GM12878 (cell line): ENCODE measurements around the gene HDAC8. TPM values are rescaled to one million over a fixed set of nuclear protein-coding genes. Genes with fewer than 3 reads are reported as not detected.

Source experiments
- ATAC-seq: fragments of 200-7000 bp; cut with Tn5 transposase; 3 replicates; pipeline ENCODE4 v1.9.1; 2020; ENCODE audit warnings: mild to moderate bottlenecking, moderate library complexity
- BruUV-seq: library from RNA; stranded (reverse); fragments of 400-500 nt; replicated peaks from 2 replicates; lab custom pipeline; 2021; lab: Mats Ljungman, UMichigan
- CTCF ChIA-PET: fragments of 300-600 bp; sonication (Branson Sonifier 250); formaldehyde crosslinking; extraction: SDS; loops from one replicate; lab custom pipeline; 2021; ENCODE audit warnings: inconsistent platforms; lab: Yijun Ruan, JAX
- POLR2A ChIA-PET: fragments of 350-600 bp; formaldehyde crosslinking; extraction: SDS; loops from one replicate; lab custom pipeline; 2021; ENCODE audit warnings: inconsistent platforms; lab: Charles Lee
- RAD21 ChIA-PET: fragments of 300-600 bp; sonication (Branson Sonifier 250); formaldehyde crosslinking; loops from one replicate; lab custom pipeline; 2023; ENCODE audit warnings: antibody characterized with exemption; ENCODE audit not compliant: unreplicated experiment; lab: Charles Lee
- SMC1A ChIA-PET: fragments of 300-600 bp; sonication (Branson Sonifier 250); formaldehyde crosslinking; loops from one replicate; lab custom pipeline; 2023; ENCODE audit not compliant: unreplicated experiment, uncharacterized antibody; lab: Charles Lee
- DNase-seq: peaks from one replicate; pipeline ENCODE4 v3.0.0-alpha.2; 2011; ENCODE audit warnings: low read depth, low spot score
- FAIRE-seq: peaks from 3 replicates; lab custom pipeline; 2011; peaks lifted over from hg19 to GRCh38; lab: Jason Lieb, UNC
- H2AFZ ChIP-seq: 2 replicates; pipeline ENCODE4 v1.6.0; 2011; ENCODE audit warnings: low read depth, low read length, control low read depth; ENCODE audit not compliant: control insufficient read depth
- H3K27ac ChIP-seq: 2 replicates; pipeline ENCODE4 v1.5.1; 2011; ENCODE audit warnings: control low read depth; ENCODE audit not compliant: control insufficient read depth, insufficient read depth
- H3K27me3 ChIP-seq, 2 experiments: replicated peaks in 1 of 2; 2 replicates each; pipeline versions ENCODE4 v1.6.0 to v1.6.1; 2011; ENCODE audit warnings: low read length in 1 of 2; ENCODE audit not compliant: control insufficient read depth in 2 of 2, insufficient read depth in 2 of 2
- H3K36me3 ChIP-seq, 2 experiments: 2 replicates each; pipeline ENCODE4 v1.5.1; 2011; ENCODE audit warnings: low read length in 1 of 2; ENCODE audit not compliant: control insufficient read depth in 2 of 2, insufficient read depth in 2 of 2
- H3K4me1 ChIP-seq: 2 replicates; pipeline ENCODE4 v1.6.1; 2011; ENCODE audit warnings: mild to moderate bottlenecking, low read length, moderate library complexity, mixed read lengths; ENCODE audit not compliant: control insufficient read depth, insufficient read depth
- H3K4me2 ChIP-seq: 2 replicates; pipeline ENCODE4 v1.6.0; 2011; ENCODE audit warnings: control low read depth; ENCODE audit not compliant: control insufficient read depth, insufficient read depth
- H3K4me3 ChIP-seq: fragments of 200-600 bp; sonication (generic); 2 replicates; pipeline ENCODE4 v1.5.1; 2016
- H3K79me2 ChIP-seq: 2 replicates; pipeline ENCODE4 v1.6.0; 2011; ENCODE audit warnings: low read length; ENCODE audit not compliant: control insufficient read depth, insufficient read depth
- H3K9ac ChIP-seq: 2 replicates; pipeline ENCODE4 v1.8.0; 2011; ENCODE audit warnings: low read length, control low read depth, mixed read lengths; ENCODE audit not compliant: control insufficient read depth, insufficient read depth
- H3K9me3 ChIP-seq: replicated peaks from 3 replicates; pipeline ENCODE4 v1.5.1; 2011; ENCODE audit warnings: mild to moderate bottlenecking, low read length; ENCODE audit not compliant: control insufficient read depth, insufficient read depth
- H4K20me1 ChIP-seq: 2 replicates; pipeline ENCODE4 v1.6.0; 2011; ENCODE audit not compliant: control insufficient read depth, insufficient read depth
- EGR1 ChIP-seq, 2 experiments: IDR thresholded peaks; 1 replicate in 1 of 2; 2 replicates in 1 of 2; pipeline ENCODE4 v1.6.1; 2011 to 2012; ENCODE audit warnings: low read depth in 2 of 2, low read length in 2 of 2, borderline replicate concordance in 1 of 2, mild to moderate bottlenecking in 1 of 2, moderate library complexity in 1 of 2
- IRF3 ChIP-seq: fragments of 450-650 bp; IDR thresholded peaks from 2 replicates; pipeline ENCODE4 v1.6.1; 2014; ENCODE audit warnings: mild to moderate bottlenecking
- POLR2AphosphoS5 ChIP-seq: IDR thresholded peaks from 2 replicates; pipeline ENCODE4 v1.6.1; 2011; ENCODE audit warnings: mild to moderate bottlenecking, low read length, inconsistent platforms
- SREBF2 ChIP-seq: IDR thresholded peaks from 2 replicates; pipeline ENCODE4 v1.6.1; 2012; ENCODE audit warnings: mild to moderate bottlenecking, low read length
- WGBS: methylation state at CpG from one replicate; pipeline ENCODE4 v1.1.6; 2016; ENCODE audit warnings: low lambda C conversion rate; ENCODE audit not compliant: insufficient replicate concordance, insufficient coverage; ENCODE audit errors: missing lambda C conversion rate; 5-methylcytosine and 5-hydroxymethylcytosine counted together
- in situ Hi-C: fragments of 300-500 bp; cut with MboI; formaldehyde crosslinking; loops from 9 replicates; pipeline ENCODE4 v1.14.3; 2018; ENCODE audit warnings: mixed read lengths
- intact Hi-C: fragments of 100-400 bp; cut with micrococcal nuclease; formaldehyde crosslinking; loops from one replicate; pipeline ENCODE4 v1.14.2; 2022; ENCODE audit not compliant: unreplicated experiment
- polyA plus RNA-seq, 11 experiments: library from polyadenylated mRNA; depleted of rRNA in 4 of 11; unstranded in 6 of 11; stranded (reverse) in 5 of 11; fragments of >200 nt; fragmentation: Nextera tagmentation in 4 of 11; fragmentation: Illumina TruSeq in 1 of 11; extraction: Ambion mirVana in 4 of 11; extraction: Trizol in 1 of 11; gene quantifications; 1 replicate in 1 of 11; 2 replicates in 10 of 11; pipeline versions ENCODE4 v1.2.1 to v1.2.3, GENCODE V29; 2011 to 2016; ENCODE audit warnings: inconsistent platforms in 2 of 11, missing spikeins in 2 of 11, low read depth in 1 of 11
- total RNA-seq, 4 experiments: library from RNA; depleted of rRNA in 3 of 4; stranded (reverse); fragments of >200 nt in 3 of 4; fragmentation: Illumina TruSeq in 1 of 4; extraction: Trizol in 1 of 4; gene quantifications; 2 replicates each; pipeline versions ENCODE4 v1.2.1 to v1.2.3, GENCODE V29; 2013 to 2021
- TF ChIP-seq, protein P1 (sequence below): IDR thresholded peaks from 2 replicates; pipeline ENCODE4 v1.6.1; 2012; ENCODE audit warnings: improper control_type of control experiment, low read depth, low read length; ENCODE audit not compliant: insufficient replicate concordance

The HDAC8 gene
- total and polyA plus RNA-seq, 10 of the 15 experiments (the other 5 are each of a cell fraction or from before 2014, with no cell fraction given): 18.1 to 34.7 (median 29.1) TPM

GRCh38 chrX:72477376-72477775 is 95.3 kb downstream of the HDAC8 start (continued):
- TF ChIP-seq EGR1 (IDR thresholded peaks at IDR 0.05; ENCODE audit: borderline replicate concordance in 1 of 2, low read depth in 2 of 2, low read length in 2 of 2) (no peak), POLR2AphosphoS5 (no peak), IRF3 (no peak)
- TF ChIP-seq, protein P1, sequence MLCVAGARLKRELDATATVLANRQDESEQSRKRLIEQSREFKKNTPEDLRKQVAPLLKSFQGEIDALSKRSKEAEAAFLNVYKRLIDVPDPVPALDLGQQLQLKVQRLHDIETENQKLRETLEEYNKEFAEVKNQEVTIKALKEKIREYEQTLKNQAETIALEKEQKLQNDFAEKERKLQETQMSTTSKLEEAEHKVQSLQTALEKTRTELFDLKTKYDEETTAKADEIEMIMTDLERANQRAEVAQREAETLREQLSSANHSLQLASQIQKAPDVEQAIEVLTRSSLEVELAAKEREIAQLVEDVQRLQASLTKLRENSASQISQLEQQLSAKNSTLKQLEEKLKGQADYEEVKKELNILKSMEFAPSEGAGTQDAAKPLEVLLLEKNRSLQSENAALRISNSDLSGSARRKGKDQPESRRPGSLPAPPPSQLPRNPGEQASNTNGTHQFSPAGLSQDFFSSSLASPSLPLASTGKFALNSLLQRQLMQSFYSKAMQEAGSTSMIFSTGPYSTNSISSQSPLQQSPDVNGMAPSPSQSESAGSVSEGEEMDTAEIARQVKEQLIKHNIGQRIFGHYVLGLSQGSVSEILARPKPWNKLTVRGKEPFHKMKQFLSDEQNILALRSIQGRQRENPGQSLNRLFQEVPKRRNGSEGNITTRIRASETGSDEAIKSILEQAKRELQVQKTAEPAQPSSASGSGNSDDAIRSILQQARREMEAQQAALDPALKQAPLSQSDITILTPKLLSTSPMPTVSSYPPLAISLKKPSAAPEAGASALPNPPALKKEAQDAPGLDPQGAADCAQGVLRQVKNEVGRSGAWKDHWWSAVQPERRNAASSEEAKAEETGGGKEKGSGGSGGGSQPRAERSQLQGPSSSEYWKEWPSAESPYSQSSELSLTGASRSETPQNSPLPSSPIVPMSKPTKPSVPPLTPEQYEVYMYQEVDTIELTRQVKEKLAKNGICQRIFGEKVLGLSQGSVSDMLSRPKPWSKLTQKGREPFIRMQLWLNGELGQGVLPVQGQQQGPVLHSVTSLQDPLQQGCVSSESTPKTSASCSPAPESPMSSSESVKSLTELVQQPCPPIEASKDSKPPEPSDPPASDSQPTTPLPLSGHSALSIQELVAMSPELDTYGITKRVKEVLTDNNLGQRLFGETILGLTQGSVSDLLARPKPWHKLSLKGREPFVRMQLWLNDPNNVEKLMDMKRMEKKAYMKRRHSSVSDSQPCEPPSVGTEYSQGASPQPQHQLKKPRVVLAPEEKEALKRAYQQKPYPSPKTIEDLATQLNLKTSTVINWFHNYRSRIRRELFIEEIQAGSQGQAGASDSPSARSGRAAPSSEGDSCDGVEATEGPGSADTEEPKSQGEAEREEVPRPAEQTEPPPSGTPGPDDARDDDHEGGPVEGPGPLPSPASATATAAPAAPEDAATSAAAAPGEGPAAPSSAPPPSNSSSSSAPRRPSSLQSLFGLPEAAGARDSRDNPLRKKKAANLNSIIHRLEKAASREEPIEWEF: no peak
- TF ChIP-seq, all 136 proteins: peak for 0

DNA sequence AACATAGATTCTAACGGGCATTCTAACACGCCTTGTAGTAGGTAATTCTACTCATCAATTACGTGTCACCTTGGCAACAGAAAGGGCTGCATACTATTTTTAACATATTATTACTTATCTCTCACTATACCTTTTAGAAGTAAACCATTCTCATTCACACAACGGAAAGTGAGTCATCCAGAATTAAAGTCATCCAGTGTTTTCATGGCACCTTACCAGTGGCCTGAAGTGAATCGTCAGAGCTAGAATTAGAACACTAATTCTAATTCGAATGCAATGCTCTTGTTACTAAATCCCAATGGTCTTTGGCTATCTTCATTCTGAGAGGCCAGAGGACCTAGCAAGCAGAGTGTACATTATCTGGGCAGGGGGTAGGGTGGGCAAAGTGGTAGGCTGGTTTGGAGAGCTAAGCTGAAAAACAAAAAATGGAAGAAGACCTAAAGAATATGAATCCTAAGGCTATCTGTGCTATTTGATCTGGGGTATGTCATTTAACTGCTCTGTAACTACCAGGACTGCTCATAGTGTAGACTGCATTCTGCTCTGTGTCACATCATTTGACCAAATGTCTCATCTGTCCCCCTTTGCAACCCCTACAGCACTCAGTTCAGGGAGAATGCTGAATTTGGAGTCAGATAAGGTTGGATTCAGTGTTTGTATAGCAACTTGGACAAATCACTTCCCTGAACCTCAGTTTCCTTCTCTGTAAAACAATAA is 96.5 kb downstream of the HDAC8 start:
- ChIA-PET RAD21 (no interaction called here), POLR2A (no interaction called here), SMC1A (no interaction called here)
- no peaks in the 10 kb centered on the region; a peak in 1 of 4 replicates for H3K27me3 ChIP-seq
- no peak for FAIRE-seq
- H3K9ac ChIP-seq: no peak overlapping the region
- no peak overlapping the region for H3K4me3 ChIP-seq
- H3K9me3 ChIP-seq: no peaks in the 10 kb centered on the region
- WGBS: 78% methylated on average over 6 of the region's 6 CpGs
- no peak for ATAC-seq
- DNase-seq: no peak
- H3K4me2 ChIP-seq: no peak overlapping the region
- H4K20me1 ChIP-seq: no peaks in the 10 kb centered on the region
- in situ Hi-C loops: no loop called here
- BruUV-seq: no TSS peak
- H3K4me1 ChIP-seq: no peaks in the 10 kb centered on the region
- no peak for TF ChIP-seq SREBF2
- TF ChIP-seq, protein P1: no peak
- TF ChIP-seq, all 136 proteins: peak for 0
- H2AFZ ChIP-seq: no peak overlapping the region
- CTCF ChIA-PET: no interaction called here
- no peaks in the 10 kb centered on the region for H3K79me2 ChIP-seq
- H3K27ac ChIP-seq: no peak overlapping the region
- intact Hi-C loops: no loop called here
- H3K36me3 ChIP-seq: no peaks in the 10 kb centered on the region
